GM23338 (cell line): ENCODE data around the gene CPNE6. TPM values are rescaled to one million over a fixed set of nuclear protein-coding genes. Genes with fewer than 3 reads are reported as not detected.

Experiments
- CREB1 ChIP-seq: fragments of 250-450 bp; sonication (Bioruptor Pico); IDR thresholded peaks from 2 replicates; pipeline ENCODE4 v1.5.0; 2020; ENCODE audit warnings: low read depth, mild to moderate bottlenecking, moderate library complexity
- EZH2 ChIP-seq: fragments of 200-600 bp; sonication (generic); IDR thresholded peaks from one replicate; pipeline ENCODE4 v1.8.0; 2017; ENCODE audit warnings: antibody characterized with exemption, mild to moderate bottlenecking, low read depth; ENCODE audit not compliant: unreplicated experiment
- JUNB ChIP-seq: IDR thresholded peaks from one replicate; pipeline ENCODE4 v1.6.1; 2016; ENCODE audit warnings: antibody characterized with exemption; ENCODE audit not compliant: unreplicated experiment
- POLR2AphosphoS5 ChIP-seq: IDR thresholded peaks from 2 replicates; pipeline ENCODE4 v1.6.1; 2016; ENCODE audit warnings: antibody characterized with exemption, low read depth
- STAT1 ChIP-seq: IDR thresholded peaks from one replicate; pipeline ENCODE4 v1.6.1; 2016; ENCODE audit warnings: antibody characterized with exemption; ENCODE audit not compliant: unreplicated experiment
- ZNF114 ChIP-seq: fragments of 250-450 bp; sonication (Bioruptor Pico); IDR thresholded peaks from 2 replicates; pipeline ENCODE4 v1.5.0; 2020; ENCODE audit warnings: mild to moderate bottlenecking, moderate library complexity
- ZNF331 ChIP-seq: fragments of 250-450 bp; sonication (Bioruptor Pico); IDR thresholded peaks from 2 replicates; pipeline ENCODE4 v1.5.0; 2020; ENCODE audit warnings: low read depth, mild to moderate bottlenecking, moderate library complexity
- polyA plus RNA-seq: library from polyadenylated mRNA; unstranded; fragments of >200 nt; fragmentation: Nextera tagmentation; extraction: Ambion mirVana; gene quantifications from 2 replicates; pipeline ENCODE4 v1.2.1, GENCODE V29; 2016
- total RNA-seq: library from RNA; depleted of rRNA; stranded (reverse); fragments of >200 nt; shearing (Covaris generic); gene quantifications from 2 replicates; pipeline ENCODE4 v1.2.3, GENCODE V29; 2014
- TF ChIP-seq, protein P1 (sequence below): fragments of 250-450 bp; sonication (Bioruptor Pico); IDR thresholded peaks from 2 replicates; pipeline ENCODE4 v1.5.0; 2020; ENCODE audit warnings: mild to moderate bottlenecking, moderate library complexity
- TF ChIP-seq, protein P2 (sequence below): IDR thresholded peaks from one replicate; pipeline ENCODE4 v1.6.1; 2018; ENCODE audit warnings: antibody characterized with exemption; ENCODE audit not compliant: unreplicated experiment

CPNE6 gene
- total and polyA plus RNA-seq, 2 experiments from 2014 or later: 0.16 TPM; not detected in 1

- TF ChIP-seq, protein P1, sequence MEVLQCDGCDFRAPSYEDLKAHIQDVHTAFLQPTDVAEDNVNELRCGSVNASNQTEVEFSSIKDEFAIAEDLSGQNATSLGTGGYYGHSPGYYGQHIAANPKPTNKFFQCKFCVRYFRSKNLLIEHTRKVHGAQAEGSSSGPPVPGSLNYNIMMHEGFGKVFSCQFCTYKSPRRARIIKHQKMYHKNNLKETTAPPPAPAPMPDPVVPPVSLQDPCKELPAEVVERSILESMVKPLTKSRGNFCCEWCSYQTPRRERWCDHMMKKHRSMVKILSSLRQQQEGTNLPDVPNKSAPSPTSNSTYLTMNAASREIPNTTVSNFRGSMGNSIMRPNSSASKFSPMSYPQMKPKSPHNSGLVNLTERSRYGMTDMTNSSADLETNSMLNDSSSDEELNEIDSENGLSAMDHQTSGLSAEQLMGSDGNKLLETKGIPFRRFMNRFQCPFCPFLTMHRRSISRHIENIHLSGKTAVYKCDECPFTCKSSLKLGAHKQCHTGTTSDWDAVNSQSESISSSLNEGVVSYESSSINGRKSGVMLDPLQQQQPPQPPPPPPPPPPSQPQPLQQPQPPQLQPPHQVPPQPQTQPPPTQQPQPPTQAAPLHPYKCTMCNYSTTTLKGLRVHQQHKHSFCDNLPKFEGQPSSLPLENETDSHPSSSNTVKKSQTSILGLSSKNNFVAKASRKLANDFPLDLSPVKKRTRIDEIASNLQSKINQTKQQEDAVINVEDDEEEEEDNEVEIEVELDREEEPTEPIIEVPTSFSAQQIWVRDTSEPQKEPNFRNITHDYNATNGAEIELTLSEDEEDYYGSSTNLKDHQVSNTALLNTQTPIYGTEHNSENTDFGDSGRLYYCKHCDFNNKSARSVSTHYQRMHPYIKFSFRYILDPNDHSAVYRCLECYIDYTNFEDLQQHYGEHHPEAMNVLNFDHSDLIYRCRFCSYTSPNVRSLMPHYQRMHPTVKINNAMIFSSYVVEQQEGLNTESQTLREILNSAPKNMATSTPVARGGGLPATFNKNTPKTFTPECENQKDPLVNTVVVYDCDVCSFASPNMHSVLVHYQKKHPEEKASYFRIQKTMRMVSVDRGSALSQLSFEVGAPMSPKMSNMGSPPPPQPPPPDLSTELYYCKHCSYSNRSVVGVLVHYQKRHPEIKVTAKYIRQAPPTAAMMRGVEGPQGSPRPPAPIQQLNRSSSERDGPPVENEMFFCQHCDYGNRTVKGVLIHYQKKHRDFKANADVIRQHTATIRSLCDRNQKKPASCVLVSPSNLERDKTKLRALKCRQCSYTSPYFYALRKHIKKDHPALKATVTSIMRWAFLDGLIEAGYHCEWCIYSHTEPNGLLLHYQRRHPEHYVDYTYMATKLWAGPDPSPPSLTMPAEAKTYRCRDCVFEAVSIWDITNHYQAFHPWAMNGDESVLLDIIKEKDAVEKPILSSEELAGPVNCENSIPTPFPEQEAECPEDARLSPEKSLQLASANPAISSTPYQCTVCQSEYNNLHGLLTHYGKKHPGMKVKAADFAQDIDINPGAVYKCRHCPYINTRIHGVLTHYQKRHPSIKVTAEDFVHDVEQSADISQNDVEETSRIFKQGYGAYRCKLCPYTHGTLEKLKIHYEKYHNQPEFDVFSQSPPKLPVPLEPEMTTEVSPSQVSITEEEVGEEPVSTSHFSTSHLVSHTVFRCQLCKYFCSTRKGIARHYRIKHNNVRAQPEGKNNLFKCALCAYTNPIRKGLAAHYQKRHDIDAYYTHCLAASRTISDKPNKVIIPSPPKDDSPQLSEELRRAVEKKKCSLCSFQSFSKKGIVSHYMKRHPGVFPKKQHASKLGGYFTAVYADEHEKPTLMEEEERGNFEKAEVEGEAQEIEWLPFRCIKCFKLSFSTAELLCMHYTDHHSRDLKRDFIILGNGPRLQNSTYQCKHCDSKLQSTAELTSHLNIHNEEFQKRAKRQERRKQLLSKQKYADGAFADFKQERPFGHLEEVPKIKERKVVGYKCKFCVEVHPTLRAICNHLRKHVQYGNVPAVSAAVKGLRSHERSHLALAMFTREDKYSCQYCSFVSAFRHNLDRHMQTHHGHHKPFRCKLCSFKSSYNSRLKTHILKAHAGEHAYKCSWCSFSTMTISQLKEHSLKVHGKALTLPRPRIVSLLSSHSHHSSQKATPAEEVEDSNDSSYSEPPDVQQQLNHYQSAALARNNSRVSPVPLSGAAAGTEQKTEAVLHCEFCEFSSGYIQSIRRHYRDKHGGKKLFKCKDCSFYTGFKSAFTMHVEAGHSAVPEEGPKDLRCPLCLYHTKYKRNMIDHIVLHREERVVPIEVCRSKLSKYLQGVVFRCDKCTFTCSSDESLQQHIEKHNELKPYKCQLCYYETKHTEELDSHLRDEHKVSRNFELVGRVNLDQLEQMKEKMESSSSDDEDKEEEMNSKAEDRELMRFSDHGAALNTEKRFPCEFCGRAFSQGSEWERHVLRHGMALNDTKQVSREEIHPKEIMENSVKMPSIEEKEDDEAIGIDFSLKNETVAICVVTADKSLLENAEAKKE (CRISPR knock-in tag): no peak
- TF ChIP-seq ZNF331 (CRISPR knock-in tag) (no peak), STAT1 (no peak), EZH2 (no peak), POLR2AphosphoS5 (no peak), CREB1 (CRISPR knock-in tag) (no peak), ZNF114 (no peak), JUNB (no peak)
- TF ChIP-seq, protein P2, sequence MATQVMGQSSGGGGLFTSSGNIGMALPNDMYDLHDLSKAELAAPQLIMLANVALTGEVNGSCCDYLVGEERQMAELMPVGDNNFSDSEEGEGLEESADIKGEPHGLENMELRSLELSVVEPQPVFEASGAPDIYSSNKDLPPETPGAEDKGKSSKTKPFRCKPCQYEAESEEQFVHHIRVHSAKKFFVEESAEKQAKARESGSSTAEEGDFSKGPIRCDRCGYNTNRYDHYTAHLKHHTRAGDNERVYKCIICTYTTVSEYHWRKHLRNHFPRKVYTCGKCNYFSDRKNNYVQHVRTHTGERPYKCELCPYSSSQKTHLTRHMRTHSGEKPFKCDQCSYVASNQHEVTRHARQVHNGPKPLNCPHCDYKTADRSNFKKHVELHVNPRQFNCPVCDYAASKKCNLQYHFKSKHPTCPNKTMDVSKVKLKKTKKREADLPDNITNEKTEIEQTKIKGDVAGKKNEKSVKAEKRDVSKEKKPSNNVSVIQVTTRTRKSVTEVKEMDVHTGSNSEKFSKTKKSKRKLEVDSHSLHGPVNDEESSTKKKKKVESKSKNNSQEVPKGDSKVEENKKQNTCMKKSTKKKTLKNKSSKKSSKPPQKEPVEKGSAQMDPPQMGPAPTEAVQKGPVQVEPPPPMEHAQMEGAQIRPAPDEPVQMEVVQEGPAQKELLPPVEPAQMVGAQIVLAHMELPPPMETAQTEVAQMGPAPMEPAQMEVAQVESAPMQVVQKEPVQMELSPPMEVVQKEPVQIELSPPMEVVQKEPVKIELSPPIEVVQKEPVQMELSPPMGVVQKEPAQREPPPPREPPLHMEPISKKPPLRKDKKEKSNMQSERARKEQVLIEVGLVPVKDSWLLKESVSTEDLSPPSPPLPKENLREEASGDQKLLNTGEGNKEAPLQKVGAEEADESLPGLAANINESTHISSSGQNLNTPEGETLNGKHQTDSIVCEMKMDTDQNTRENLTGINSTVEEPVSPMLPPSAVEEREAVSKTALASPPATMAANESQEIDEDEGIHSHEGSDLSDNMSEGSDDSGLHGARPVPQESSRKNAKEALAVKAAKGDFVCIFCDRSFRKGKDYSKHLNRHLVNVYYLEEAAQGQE: no peak
Measured at GRCh38 chr14:24126939-24127338, 55.6 kb downstream of the CPNE6 start (continued).
